Measurements from ENCODE around the gene USP13. TPM values are rescaled to one million over a fixed set of nuclear protein-coding genes. Genes with fewer than 3 reads are reported as not detected.
A peak's percentile ranks its signal among the peaks of the same experiment; 100 is the strongest.

Gene USP13
- total and polyA plus RNA-seq, 8 donors: 16.3 to 26.3 (median 23.2) TPM

DNA sequence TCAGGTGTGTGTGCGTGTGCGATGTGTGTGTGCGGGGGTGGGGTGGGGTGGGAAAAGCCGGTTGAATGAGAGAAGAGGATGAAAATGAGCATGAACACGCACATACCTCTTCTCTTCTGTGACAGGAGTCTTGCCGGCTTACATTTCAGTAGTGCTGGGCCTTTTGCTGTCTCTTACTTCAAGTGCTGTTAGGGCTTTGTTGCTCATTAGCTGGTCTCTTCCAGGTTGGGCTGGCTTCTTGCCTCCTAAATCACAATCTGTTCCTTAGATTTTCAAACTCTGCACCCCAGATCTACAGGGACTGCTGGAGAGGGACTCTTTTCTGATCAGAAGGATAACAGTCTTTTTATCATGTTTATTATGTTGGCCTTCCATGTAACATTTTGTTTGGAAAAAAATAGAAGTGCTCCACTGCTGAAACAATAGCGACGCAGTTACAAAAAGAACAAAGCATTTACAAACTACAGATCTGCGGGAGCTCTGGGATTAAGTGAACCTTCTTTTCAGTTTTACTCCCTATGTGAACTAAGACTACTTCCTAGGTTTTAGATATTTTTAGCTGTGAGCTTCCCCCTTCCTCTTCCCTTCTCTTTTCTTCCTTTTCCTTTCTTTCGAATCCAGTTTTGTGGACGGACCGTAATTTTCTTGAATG is 48.5 kb downstream of the USP13 start:
- ATAC-seq (no peak), DNase-seq (no peak)
- Histone ChIP-seq H3K4me1 (peaks cover 0 to 7% of the 10 kb centered on the region in 2 donors), H3K9me3 (no peaks in the 10 kb centered on the region), H3K36me3 (no peaks in the 10 kb centered on the region), H3K27me3 (no peaks in the 10 kb centered on the region), H3K4me3 (no peak overlapping the region), H3K27ac (no peak overlapping the region)
- intact Hi-C loops (cut with DNase I): no loop called here
- TF ChIP-seq, protein P1, sequence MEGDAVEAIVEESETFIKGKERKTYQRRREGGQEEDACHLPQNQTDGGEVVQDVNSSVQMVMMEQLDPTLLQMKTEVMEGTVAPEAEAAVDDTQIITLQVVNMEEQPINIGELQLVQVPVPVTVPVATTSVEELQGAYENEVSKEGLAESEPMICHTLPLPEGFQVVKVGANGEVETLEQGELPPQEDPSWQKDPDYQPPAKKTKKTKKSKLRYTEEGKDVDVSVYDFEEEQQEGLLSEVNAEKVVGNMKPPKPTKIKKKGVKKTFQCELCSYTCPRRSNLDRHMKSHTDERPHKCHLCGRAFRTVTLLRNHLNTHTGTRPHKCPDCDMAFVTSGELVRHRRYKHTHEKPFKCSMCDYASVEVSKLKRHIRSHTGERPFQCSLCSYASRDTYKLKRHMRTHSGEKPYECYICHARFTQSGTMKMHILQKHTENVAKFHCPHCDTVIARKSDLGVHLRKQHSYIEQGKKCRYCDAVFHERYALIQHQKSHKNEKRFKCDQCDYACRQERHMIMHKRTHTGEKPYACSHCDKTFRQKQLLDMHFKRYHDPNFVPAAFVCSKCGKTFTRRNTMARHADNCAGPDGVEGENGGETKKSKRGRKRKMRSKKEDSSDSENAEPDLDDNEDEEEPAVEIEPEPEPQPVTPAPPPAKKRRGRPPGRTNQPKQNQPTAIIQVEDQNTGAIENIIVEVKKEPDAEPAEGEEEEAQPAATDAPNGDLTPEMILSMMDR (IDR thresholded peaks at IDR 0.05): no peak

DNA sequence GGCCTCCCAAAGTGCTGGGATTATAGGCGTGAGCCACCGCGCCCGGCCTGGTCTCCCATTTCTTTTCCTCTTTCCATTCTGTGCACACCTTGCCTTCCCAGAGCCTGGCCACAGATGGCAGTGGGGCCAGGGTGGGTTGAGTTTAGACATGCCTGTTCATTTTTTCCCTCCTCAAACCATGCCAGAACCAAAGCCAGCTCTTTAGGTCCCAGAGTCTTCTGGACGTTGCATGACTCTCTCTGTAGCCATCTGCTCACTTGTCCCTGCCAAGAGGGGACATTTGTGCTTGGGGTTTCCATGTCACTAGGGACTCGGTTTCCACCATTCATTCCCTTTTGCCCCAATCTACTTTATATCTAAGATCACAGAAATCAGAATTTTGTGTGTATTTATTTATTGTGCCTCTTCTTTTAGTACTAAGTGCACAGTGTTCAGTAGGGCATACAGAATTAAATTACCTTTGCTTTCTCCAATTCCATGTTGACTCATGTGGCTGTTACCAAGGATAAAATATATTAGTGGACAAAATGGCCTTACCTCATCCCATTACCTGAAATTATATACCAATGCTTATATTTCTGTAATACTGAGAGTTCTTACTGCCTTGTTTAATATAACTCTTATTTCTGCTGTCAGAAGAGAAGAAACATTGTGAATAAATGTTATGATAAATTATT is 49.6 kb downstream of the USP13 start:
- H3K36me3 ChIP-seq: peaks cover 0 to 4% of the 10 kb centered on the region in 2 donors
- no peak for ATAC-seq
- H3K4me1 ChIP-seq: peaks cover 0 to 4% of the 10 kb centered on the region in 2 donors
- no peak for DNase-seq
- H3K27ac ChIP-seq: no peak overlapping the region
- TF ChIP-seq, protein P1 (IDR thresholded peaks at IDR 0.05): no peak
- no peaks in the 10 kb centered on the region for H3K9me3 ChIP-seq
- H3K27me3 ChIP-seq: no peaks in the 10 kb centered on the region
- intact Hi-C loops (cut with DNase I): no loop called here
- no peak overlapping the region for H3K4me3 ChIP-seq

DNA sequence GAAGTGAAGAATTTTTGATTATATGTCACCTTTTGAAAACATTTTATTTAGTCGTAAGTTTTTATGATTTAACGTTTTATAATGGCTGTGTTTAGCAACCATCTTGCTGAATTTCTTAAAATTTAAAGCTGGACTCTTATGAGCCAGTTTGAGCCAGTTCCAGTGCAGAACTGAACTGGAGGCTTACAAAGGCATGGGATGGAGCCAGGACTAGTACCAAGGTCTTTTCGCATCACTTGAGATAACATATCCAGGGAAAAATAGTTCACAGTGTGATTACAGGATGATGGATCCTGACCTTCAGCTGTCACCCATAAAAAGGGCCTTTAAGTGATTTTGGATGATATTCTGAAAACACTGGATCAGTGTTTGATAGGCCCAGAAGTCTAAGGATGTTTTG is 51.0 kb downstream of the USP13 start:
- ATAC-seq (no peak), DNase-seq (no peak)
- TF ChIP-seq, protein P1 (IDR thresholded peaks at IDR 0.05): no peak
- H3K27ac ChIP-seq: no peak overlapping the region
- intact Hi-C loops (cut with DNase I): no loop called here
- H3K36me3 ChIP-seq: peaks cover 0 to 12% of the 10 kb centered on the region in 2 donors
- H3K4me3 ChIP-seq: no peak overlapping the region
- H3K27me3 ChIP-seq: no peaks in the 10 kb centered on the region
- H3K4me1 ChIP-seq: no peaks in the 10 kb centered on the region
- H3K9me3 ChIP-seq: no peaks in the 10 kb centered on the region

DNA sequence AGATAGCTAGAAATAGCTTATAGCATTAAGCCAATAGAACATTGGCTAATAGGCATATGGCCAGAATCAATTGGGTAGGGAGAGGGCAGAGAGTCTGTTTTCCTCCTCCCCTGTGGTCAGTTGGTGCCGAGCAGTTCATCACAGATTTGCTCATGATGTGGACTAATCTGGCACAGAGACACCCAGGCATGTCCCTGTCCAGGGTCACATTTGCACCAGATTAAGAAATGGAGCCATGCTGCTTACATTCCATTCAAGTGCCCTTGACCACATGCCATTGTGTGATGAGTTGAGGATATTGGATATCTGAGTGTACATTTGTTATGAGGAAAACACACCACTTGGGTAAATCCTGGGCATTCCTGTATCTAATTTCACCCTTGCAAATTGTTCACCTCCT is 53.4 kb downstream of the USP13 start:
- intact Hi-C loops (cut with DNase I): no loop called here
- ATAC-seq (peak; percentile 39), DNase-seq (no peak)
- no peaks in the 10 kb centered on the region for H3K9me3 ChIP-seq
- TF ChIP-seq, protein P1 (IDR thresholded peaks at IDR 0.05): no peak
- no peaks in the 10 kb centered on the region for H3K4me1 ChIP-seq
- no peaks in the 10 kb centered on the region for H3K27me3 ChIP-seq
- H3K4me3 ChIP-seq: no peak overlapping the region
- H3K27ac ChIP-seq: no peak overlapping the region
- H3K36me3 ChIP-seq: peaks cover 0 to 28% of the 10 kb centered on the region in 2 donors

DNA sequence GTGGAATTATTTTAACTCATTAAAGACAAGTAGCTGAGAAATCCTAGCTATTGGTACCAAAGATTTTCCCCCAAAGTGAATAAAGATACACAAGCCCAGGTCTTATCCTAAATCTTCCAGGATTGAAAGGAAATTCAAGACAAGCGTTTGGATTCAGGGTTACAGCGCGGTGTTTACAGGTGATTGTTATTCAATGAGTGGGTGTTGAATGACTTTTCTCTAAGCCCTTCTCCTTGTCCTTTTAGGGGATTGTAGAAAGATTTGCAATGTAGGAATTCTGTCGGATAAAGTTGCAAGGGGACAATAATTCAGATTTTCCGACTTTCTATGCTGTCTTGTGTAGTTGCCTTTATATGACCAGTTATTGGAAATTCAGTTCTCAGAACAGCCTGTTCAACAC is 57.2 kb downstream of the USP13 start:
- Histone ChIP-seq H3K36me3 (peaks cover 0 to 35% of the 10 kb centered on the region in 2 donors), H3K27me3 (no peaks in the 10 kb centered on the region), H3K4me3 (no peak overlapping the region), H3K4me1 (no peaks in the 10 kb centered on the region), H3K27ac (no peak overlapping the region), H3K9me3 (no peaks in the 10 kb centered on the region)
- ATAC-seq (no peak), DNase-seq (no peak)
- TF ChIP-seq, protein P1 (IDR thresholded peaks at IDR 0.05): no peak
- intact Hi-C loops (cut with DNase I): no loop called here
